ENCODE data around the gene CAPN7.
A peak's percentile ranks its signal among the peaks of the same experiment; 100 is the strongest.

CAPN7 gene

GRCh38 chr3:15246186-15246585 is 40.1 kb downstream of the CAPN7 start:
- no peak for DNase-seq (ENCODE audit: low read depth in 2 of 2)

GRCh38 chr3:15253023-15253697 is 47.1 kb downstream of the CAPN7 start:
- DNase-seq (ENCODE audit: low read depth in 2 of 2), result no peak

DNA sequence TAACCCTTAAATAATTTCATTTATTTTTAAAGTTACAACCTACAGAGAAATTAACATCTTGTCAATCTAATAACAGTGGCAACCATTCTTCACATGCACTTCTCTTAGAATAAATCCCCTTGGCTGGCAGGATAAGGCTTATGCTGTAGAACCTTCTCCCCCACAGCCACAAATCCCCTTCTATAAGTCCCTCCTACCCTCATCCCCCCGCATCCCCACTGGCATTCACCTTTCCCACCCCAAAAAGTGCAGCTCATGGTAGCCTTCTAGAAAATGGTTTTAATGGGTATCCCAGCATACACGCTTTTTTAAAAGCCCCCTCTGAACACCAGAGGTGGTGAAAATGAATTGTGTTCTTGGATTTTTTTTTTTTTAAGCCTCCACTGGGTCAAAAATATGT is 49.2 kb downstream of the CAPN7 start:
- no peak for DNase-seq (ENCODE audit: low read depth in 2 of 2)

GRCh38 chr3:15256861-15257341 is 50.9 kb downstream of the CAPN7 start:
- DNase-seq (ENCODE audit: low read depth in 2 of 2), result no peak

DNA sequence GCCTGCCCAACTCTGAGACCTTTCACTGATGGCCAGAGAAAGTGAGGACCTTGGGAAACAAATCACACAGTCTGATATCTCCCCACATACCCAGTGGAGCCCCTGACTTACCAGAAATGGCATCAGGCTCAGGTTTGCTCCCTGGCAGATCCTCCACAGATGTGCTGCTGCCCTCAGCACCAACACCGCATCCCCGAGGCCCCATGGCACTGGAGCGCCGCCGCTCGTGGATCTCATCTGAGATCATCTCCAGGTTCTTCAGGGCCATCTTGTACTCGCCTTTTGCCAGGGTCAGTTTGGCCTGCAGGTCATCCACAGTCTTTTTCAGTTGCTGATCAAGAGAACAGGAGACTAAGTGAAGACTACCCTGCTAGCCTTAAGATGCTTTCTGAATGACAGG is 52.7 kb downstream of the CAPN7 start:
- DNase-seq (ENCODE audit: low read depth in 2 of 2), result no peak

- DNase-seq (ENCODE audit: low read depth in 2 of 2), result no peak
These were observed 54.5 kb downstream of the CAPN7 start for GRCh38 chr3:15260531-15260930.

DNA sequence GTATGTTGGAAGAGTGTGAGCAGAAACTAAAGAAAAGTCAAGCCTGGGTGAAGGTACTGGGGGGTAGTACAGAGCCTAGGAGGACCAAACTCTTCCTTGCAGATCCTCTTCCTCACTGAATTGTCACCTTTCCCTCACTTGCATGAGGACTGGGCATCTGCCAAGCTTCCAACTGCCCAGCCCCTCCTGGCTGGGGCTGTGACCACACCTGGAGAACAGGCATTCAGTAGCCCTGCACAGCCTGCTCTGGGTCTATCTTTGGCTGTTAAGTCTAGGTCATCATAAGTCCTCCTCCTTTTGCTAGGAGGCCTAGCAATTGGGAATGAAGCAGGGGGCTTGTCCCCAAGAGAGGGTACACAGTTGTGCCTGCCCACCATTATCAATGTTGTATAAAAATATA is 55.2 kb downstream of the CAPN7 start:
- DNase-seq (ENCODE audit: low read depth in 2 of 2), result no peak

DNA sequence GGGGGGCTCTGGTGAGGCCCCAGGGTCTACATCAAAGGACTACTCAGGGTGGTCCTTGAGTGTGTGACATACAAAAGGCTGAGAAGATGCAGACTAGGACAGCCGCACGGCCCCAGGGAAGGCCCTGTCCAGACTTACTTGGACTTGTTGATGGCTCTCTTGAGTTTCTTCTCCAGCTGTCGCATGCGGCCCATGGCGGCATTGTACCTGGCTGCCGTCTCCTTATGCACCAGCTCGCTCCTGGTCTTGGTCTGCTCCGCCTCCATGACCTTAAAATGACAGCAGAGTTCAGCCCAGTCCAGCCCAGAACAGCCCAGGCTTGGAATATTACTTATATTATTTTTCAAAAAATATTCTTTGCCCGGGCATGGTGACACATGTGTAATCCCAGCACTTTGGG is 56.0 kb downstream of the CAPN7 start:
- no peak for DNase-seq (ENCODE audit: low read depth in 2 of 2)

DNA sequence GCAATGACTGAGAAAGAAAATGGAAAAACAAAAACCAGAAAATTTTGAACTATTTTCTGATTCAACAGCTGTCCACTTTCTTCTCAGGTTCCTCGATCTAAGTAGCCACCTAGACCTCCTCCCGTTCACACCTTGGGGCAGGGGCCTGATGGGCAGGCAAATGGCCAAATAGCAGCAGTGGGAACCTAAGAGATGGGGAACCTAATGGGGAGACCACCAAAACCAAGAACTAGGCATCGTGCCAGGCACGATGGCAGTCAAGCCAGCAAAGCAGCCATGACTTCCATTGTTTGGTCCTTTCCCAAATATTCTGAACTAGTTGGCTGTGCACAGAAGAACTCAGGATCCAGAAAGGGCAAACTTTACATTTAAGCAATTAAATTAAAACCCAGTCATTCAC is 57.1 kb downstream of the CAPN7 start:
- DNase-seq (ENCODE audit: low read depth in 2 of 2), result no peak

DNA sequence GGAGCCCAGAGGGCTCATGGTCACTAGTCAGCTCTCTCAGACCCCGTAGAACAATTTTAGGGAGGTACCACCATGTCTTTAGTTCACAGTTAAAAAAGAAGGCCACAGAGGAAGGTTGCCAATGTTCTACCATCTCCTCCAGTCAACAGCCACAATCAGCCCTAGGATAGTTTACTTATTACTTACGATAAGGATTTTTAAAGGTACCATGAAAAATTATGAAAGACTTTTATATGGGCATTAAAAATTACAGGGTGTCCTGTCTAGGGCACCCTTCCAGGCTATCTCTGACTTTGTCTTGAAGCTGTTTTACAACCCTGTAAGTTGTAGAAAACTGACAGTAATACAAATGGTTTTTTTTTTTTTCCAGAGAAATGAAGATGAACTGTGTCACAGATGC is 57.9 kb downstream of the CAPN7 start:
- no peak for DNase-seq (ENCODE audit: low read depth in 2 of 2)

DNA sequence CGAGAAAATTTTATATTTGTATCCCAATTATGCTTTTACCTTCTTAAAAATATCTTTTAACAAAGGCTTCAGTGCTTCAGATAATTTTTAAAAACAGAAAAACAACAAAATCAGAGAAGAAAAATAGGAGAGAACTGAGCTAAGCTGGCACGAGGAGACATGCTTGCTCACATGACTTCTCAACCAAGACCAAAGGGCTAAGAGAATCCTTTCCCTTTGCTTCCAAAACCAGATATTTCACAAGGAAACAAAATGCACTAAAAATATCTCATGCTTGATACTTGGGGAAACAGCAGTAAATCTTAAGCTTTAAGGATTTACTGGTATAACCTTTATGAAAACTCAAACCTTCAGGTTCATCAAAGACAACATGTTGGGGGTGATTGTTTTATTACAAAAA is 58.4 kb downstream of the CAPN7 start:
- no peak for DNase-seq (ENCODE audit: low read depth in 2 of 2)

DNA sequence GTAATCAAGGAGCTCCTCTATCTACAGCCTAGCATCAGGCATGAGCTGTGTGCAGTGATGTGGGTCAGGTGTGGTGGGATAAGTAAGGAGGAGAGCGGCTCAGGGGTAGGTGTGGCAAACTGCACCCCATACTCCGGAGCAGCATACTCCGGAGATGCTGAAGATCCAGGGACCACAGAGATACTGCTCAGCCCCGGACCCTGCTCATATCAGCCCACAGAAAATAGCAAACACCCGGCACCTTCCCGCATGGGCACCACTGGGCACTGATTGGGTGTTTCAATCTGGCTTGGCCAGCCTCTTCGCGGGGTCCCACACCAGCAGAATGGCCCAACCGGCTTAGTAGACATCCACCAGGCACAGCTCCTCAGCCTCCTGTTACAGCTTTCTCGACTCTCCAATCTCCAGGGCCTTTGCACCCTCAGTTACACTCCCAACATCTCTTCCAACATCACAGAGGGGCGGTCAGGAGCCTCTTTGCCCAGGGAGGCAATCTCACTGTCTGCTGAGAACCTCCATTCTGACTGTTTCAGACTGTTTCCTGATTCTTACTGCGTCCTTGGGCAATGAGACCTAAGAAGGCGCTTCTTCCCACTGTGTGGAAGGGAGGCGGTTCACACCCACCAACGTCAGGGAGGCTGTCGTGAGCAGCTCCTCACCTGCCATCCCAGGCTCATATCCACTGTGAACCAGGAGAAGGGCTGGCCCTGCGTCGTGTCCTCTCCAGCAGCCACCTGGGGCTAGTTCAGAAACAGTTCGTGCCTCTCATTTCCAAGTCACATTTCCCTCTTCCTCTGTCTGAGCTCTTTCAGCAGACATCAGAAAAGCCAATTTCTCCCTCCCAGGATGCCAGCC is 59.8 kb downstream of the CAPN7 start:
- no peak for DNase-seq (ENCODE audit: low read depth in 2 of 2)

DNA sequence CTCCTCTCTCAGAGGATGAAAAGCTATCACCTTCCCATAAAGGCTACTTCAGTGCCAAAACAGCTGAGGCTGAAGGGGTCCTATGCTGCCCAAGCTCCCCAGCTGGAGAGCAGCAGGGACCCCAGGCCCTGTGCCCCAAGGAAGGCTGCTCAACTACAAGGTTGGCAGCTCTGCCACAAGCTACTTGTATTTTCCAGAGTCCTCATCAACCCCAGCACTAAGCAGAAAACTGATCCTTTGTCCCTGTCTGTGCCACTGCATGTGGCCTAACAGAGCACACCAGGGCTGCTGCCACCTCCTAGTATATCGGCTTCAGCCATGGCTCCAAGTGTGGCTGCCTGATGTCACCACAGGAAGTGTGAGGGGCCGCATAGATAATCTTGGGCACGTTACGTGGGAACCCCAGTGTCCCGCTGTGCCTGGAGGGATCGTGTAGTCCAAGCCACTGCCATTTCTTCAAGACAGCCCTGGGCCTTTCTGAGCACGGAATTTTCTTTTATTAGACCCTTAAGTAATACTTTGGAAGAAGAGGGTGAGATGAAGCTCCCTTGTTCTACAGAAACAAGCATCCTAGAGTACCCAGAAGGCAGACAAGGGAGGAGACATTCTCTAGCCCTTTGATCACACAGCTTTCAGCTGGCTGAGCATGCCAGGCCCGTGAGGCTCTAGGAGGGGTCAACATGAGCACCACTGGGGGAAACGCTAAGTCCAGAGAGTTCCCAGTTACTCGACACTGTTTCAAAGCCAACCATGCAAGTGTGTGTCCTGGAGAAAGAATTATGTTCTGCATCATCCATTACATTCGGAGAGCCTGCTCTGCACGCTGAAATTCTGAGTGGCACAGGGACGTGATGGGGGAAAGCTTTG is 60.7 kb downstream of the CAPN7 start:
- DNase-seq (ENCODE audit: low read depth in 2 of 2), result no peak

DNA sequence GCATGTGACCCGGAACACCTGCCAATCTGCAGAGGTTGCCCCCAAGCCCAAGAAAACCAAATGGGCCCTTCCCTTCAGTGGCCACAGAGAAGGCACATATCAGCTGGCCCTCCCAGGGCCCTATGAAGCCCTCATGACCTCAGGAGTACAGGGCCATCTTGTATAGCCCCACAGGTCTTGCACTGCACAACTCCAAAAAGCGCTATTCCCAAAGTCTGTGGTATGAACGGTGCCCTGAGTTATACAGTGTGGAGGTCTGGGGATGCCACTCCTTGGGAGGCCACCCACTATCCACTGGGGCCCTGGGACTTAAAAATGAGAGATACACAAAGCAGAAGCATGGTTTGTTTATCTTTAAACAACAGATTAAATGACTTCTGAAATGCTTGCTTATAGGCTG is 61.5 kb downstream of the CAPN7 start:
- DNase-seq (ENCODE audit: low read depth in 2 of 2), result no peak

GRCh38 chr3:15268033-15268631 is 62.1 kb downstream of the CAPN7 start:
- peak; percentile 74 to 83 for DNase-seq (ENCODE audit: low read depth in 2 of 2)

GRCh38 chr3:15269091-15269989 is 63.3 kb downstream of the CAPN7 start:
- DNase-seq (ENCODE audit: low read depth in 2 of 2), result peak; percentile 87 to 88

DNA sequence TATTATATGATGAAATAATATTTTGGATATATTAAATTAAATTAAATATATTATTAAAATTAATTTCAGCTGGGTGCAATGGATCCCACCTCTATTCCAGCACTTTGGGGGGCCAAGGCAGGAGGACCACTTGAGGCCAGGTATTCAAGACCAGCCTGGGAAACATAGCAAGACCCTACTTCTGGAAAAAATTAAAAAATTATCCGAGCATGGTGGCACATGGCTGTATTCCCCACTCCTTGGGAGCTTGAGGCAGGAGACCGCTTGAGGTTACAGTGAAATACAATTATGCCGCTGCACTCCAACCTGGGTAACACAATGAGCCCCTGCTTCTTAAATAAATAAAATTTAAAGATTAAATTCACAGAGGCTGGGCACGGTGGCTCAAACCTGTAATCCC is 65.0 kb downstream of the CAPN7 start:
- no peak for DNase-seq (ENCODE audit: low read depth in 2 of 2)

GRCh38 chr3:15271785-15272381 is 65.8 kb downstream of the CAPN7 start:
- DNase-seq (ENCODE audit: low read depth in 2 of 2), result peak; percentile 43 to 55

DNA sequence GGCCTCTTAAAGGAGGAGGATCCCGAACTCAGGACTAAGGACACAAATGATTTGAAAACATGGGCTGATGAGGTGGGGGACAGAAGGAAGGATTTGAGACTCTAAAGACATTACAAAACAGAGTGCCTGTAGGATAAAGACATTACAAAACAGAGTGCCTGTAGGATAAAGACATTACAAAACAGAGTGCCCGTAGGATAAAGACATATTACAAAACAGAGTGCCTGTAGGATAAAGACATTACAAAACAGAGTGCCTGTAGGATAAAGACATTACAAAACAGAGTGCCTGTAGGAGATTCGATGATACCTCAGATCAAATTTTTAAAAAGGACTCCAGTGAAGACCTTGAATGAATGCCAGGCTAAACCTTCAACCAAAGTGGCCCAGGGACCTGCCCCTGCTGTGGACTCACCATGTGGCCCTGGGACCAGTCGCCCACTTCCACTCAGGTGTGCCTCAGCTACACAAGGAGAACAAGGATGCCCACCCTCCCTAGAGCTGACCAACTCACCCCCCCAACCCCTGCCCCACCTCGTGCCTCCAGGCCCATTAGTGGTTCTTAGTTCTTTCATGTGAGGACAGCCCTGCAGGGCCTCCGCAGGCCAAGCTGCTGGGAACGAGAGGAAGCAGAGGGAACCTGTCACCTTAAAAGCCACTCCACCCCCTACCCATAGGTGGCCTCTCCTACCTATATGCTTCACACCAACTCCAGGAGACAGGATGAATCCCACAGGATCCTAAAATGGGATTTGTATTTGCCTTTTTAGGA is 66.6 kb downstream of the CAPN7 start:
- DNase-seq (ENCODE audit: low read depth in 2 of 2), result no peak

GRCh38 chr3:15273227-15273626 is 67.2 kb downstream of the CAPN7 start:
- no peak for DNase-seq (ENCODE audit: low read depth in 2 of 2)
